Stimulated activated CD8-positive, alpha-beta memory T cell treated with anti-CD3 and anti-CD28 coated beads, Interleukin-12 subunit alpha, Interleukin-12 subunit beta, amount 100 ng/mL, for 4 hours (primary cell): ENCODE data around the gene PRDM1.
"Not testable (repeated sequence)": the region's sequence is repeated elsewhere in the genome, so short reads cannot be mapped to it uniquely, and the experiment has no call there.

Experiments used
- DNase-seq: peaks from one replicate; pipeline ENCODE4 v3.0.0-alpha.2; 2020; ENCODE audit warnings: low read depth

Gene PRDM1

DNA sequence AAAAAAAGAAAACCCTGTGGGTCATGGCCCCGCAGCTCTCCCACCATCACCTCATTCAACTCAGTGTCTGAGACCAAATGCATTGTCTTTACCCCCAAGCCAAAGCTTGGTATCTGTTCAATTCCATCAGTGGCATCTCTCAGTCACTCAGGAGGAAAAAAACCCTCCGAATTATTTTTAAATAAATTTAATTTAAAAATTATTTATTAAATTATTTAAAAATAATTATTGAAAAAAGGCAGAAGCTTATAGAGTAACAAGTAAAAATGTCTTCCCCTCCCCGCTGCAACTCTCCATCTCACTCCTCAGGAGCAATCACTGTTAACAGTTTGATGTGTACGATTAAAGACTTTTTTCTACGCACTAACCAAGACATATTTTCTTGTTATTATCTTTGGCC is 50.7 kb downstream of the PRDM1 start:
- no peak for DNase-seq

DNA sequence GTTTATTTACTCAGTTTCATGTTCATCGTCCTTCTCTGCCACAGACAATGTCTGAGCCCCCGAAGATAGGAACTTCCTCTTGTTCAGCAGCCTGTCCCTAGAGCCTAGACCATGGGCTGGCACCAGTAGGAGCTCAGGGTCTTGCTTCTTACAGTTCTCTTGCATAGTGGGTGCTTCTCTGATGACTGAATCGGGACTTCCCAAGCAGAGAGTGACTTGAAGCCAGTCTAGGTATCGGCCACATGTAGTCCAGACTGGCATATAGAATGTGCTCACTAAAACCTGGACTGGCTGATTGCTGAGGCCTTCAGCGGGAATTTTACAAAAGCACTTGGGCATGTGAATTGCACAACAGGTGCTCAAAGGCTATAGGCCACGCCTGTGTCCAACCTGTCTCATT is 52.0 kb downstream of the PRDM1 start:
- DNase-seq, result no peak

DNA sequence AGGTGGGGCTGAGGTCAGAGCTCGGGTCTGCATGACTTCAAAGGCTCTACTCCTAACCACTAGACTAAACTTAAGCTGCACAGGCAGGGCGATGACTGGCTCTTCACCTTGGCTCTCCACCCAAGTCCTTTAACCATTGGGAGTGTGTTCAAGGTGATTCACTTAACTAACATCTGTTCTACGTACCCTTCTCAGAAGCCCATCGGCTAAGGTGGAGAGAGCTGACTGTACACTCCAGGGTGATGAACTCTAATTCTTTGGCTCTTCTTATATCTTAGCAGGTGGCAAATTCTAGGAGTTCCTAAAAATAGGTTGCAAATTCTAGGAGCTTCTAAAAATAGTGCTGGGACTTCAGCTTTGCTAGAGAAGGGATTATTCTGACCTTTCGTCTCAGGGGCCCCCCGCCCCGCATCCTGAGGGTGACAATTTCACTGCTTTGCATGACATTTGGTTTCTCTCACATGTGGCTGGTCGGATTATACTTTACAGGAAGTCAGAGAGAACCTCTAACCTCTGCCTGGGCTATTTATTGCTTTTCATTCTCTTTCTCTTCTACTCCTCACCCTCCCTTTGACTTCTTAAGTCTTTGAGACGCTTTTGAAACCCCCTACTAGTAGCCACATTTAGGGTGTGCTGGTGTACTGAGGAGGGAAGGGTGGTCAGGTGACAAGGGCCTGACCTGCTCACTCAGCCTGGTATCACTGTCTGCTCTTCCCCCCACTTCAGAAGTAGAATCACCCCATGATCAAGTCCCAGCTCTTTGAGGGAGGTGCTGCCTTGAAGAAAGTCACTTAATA is 55.5 kb downstream of the PRDM1 start:
- no peak for DNase-seq

DNA sequence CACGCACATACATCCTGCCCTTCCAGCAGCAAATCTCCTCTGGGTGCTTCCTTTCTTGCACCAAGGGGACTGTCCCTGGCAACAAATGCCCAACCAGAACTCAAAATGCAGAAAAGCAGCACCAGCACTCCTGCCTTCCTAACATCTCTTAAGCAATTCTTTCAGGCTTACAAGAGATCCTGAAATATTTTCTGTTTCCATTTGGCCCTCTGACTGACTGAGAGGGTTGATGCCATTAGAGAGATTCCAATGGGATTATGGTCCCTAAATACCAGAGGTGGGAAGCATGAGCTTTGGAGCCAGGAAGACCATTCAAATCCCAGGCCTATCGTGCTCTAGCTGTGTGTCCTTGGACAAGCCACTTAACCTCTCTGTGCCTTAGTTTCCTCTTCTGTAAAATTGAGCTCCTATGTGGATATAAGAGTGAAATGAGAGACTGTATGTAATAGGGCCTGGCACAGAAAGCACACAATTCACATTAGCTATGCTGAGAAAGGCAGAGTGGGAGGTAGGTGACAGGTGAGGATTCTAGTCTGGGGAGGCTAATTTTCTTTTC is 56.8 kb downstream of the PRDM1 start:
- no peak for DNase-seq

DNA sequence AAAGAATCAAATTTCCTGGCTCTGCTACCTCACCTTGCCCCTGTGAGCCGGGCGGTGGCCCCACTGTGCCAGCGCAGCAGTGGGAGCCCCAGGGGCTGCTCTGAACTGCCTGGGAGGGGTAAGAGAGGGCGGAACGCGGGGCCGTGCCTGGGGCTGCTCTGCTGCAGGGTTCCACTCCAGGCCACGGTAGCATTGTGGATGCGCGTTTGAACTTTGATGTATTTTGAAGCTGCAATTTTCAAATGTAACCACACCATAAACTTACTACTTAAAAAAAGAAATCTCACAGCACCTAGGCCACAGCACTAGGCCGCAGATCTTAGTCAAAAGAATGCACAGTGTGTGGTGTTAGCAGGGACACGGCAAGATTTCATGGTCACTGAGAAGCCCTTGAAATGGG is 57.5 kb downstream of the PRDM1 start:
- DNase-seq, result no peak

DNA sequence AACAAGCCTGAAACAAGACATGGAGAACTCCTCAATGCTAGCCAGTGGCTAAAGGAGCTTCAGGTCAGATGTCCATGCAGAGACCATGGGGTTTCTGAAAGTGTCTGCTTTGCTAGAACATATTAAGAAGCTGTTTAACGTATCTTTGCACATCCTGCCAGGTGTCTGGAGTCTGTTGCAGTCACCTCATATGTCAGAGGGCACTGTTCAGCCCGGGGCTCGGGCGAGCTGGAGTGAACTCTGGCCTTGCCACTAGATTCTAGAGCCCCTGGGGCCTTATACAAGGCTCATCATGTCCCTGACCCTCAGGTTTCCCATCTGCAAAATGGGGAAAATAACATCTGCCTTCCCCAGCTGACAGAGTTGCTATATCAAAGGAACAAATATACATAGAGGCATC is 59.0 kb downstream of the PRDM1 start:
- no peak for DNase-seq

DNA sequence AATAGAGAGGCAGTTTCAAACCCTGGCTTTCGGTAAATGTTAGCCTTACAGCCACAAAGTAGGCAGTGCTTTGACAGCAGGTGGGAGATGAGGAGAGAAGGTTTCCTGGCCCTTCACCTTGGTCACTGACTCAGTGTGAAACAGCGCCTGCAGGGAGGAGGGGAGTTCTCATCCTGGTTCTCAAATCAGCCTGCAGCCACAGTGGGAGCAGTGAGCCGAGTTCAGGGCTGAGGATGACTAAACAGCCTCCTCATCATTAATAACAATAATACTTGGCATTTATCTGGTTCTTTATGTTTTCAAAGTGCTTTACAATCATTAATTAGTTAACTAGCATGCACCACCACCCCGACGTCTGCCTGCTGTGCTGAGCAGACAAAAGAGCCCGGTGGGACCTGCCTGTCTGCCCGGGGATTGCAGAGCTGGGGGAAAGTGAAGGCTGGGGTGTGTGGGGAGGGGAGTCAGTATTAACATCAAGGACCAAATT is 59.6 kb downstream of the PRDM1 start:
- no peak for DNase-seq

DNA sequence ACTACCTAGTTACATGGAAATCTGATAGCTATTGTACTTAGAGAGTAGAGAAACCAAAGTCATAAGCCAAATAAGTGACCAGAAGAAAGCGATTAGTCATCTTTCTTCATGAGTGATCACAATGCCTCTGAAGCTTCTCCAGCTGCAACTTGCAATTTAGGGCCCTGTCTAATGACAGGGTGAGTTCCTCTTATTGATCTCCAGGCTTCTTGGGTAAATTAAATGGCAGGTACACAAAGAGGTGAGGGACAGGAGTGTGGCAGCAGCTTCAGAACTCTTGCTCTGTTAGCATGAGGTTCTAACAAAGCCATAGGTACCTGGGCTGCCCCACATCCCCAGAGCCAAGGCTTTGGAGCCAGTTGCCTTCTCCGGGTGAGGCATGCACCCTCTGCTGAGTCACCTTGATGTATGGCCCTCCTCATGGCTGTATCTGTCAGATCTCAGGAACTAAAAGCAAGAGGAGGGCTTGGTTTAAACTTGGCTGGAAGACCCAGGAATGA is 60.8 kb downstream of the PRDM1 start:
- no peak for DNase-seq

DNA sequence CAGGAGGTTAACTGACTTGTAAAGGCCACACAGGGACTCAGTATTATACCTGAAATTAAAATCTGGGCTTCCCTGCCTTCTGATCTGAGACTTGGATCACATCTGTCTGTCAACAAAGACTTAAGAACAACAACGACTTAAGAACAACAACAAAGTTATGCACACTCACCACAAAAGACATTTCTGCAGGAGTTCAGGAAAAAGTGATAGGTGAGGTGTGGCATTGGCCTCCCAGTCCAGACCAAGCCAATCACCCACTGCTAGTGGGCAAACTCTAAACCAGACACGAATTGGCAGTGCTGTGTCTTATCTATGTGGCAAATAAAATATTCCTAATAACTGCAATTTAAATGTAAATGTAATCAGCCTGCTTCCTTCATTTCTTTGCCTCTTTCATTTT is 61.3 kb downstream of the PRDM1 start:
- DNase-seq, result no peak

DNA sequence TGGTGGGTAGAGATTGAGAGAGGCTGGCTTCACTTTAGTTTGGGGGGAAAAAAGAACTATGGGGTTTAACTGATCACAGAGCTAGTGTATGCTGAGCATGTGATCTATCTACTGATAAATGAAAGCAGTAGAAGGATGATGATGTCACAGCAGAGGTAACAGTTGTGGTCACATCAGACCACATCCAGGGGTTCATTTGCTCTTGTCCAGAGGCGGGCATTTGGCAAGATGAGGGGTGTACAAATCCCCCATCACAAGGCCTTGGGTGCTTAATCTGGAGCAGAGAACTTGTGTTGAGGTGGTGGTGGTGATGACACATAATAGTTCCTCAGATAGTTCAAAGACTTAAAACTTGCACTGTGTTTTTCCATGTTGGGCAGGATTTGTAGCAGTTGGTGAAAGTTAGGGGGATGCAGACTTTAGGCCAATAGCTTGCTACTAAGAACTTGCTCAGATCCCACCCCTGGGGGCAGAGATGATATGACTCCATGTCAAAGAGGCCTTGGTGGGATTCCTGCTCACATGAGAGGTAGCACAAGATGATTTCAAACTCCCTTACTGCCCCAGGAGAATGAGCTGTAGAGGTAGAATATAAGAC is 63.4 kb downstream of the PRDM1 start:
- DNase-seq, result no peak

DNA sequence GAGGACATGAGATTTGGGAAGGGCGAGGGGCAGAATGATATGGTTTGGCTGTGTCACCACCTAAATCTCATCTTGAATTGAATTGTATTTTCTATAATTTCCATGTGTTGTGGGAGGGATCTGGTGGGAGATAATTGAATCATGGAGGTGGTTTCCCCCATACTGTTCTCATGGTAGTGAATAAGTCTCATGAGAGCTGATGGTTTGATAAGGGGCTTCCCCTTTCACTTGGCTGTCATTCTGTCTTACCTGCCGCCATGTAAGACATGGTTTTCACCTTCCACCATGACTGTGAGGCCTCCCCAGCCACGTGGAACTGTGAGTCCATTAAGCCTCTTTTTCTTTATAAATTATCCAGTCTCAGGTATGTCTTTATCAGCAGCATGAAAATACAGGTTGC is 66.3 kb downstream of the PRDM1 start:
- DNase-seq, result not testable (repeated sequence)

DNA sequence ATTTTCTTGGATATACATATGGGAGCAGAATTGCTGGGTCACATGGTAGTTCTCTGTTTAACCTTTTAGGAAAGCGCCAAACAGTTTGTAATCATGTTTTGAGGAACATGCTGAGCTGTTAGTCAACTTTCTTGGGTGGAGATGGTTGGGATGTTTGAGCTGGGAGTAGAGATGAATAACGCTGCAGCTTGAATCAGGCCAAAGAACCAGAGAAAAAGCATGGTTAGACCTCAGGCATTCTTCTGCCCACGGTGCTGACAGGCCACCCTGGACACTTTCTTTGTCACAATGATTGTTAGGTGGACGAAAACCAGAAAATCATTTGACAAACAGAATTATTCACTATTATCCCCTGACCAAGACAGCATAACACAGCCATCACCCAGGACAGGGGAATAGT is 66.8 kb downstream of the PRDM1 start:
- no peak for DNase-seq

DNA sequence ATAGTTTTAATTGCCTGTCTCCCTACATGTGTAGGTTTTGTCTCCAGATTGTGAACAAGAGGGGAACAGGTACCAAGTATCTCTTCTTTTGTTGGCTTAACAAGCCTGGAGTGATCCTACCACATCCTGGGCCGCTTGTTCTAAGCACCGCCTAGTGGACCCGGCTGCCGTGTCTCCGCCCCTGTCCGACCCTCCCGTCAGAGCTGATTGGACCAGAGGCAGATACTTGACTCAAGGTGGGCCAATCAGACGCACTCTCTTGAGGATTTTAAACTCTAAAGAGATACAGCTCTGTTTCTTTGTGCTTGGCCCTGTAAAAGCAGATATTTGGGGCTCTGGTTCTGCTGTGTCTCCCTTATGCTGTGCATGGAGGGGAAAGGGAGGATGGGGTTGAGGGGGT is 68.2 kb downstream of the PRDM1 start:
- no peak for DNase-seq

DNA sequence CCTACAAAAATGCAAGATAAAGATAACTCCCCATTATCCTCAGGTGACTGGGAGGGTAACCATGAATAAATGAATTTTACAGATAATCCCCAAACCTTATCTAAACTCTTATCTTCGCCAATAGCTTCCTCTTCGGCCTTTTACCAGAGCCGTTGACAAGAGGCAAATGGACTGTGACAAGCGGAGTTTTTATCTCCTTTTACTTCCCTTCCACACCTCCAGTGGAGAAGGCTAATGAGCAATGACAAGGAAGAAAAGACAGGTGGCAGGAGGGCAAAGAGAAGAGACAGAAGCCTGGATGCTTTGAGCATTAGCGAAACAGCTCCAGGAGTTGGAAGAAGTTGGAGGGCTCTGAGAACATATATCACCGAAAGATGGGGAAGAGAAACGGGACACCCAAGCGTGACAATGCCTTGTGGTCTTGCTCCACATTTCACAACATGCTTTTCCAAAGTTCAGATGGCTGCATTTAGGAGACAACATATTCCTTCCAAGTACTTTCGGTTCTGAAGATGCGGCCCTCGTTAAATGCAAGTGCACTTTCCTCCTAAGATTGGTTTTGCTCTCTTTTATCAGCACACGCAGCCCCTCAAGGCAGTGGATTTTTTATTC is 69.2 kb downstream of the PRDM1 start:
- DNase-seq, result no peak

DNA sequence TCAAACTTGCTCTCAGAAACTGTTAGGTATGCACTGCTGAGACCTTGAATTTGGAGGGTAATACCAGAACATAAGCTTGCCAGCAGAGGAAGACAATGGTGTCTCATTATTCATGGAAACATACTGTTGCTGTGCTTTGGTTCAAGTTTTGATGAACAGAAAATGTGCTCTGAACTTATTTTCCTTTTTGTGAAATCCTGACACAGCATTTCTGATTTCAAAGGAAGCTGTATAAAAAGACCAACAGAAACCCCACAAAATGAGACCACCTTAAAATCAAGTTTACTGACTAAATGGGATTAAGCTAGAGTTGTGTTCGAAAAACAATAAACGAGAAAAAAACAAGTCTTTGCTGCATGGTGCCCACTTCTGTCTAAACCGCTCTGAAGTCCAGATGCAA is 70.3 kb downstream of the PRDM1 start:
- DNase-seq, result no peak

DNA sequence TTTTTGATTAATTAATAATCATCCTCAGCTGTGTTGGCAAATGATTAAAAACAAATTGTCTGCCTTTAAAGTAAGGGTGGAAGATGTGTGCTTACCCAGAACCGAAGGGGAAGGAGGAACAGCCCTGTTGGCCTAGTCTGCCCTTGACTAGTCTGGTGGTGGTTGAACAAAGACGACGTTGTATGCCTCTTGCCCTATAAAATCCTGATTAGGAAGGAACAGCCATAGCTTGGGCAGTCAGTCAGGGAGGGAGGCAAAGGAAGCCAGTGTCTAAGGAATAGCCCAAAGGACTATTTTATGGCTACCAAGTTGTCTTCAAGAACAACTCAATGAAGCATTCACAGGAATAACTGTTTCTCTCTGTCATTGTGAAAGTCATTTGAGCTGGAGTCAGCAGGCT is 70.7 kb downstream of the PRDM1 start:
- DNase-seq, result no peak

DNA sequence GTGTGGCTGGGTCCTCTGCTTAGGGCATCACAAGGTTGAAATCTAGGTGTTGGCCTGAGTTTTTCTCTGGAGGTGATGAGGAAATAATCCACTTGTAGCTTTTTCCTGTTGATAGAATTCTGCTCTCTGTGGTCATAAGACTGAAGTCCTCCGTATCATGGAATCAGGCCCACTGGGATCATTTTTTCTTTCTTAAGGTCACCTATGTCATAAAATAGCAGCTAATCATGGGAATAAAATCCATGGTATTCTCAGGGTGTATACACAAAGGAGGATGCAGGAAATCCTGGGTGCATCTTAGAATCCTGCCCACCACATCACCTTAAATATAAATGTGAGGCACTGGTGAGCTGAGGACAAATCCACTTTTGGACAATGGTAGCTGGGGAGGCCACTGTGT is 72.7 kb downstream of the PRDM1 start:
- no peak for DNase-seq
